ENCODE data around the gene GTF2E1. TPM values are rescaled to one million over a fixed set of nuclear protein-coding genes. Genes with fewer than 3 reads are reported as not detected.

The GTF2E1 gene

Small RNA genes lying within 50 kb of the gene (small RNA-seq; reads per million reads assigned to genes)
- gene MTCO1P29 (ENCODE audit: low read depth), result not detected
- not detected for gene MTCO2P29 (ENCODE audit: low read depth)
